ENCODE measurements around the gene B3GALT4.

The B3GALT4 gene

GRCh38 chr6:33271468-33272274 is 5.3 kb upstream of the B3GALT4 start, which contains the start of the genes RPS18 and VPS52 (continued):
- TF ChIP-seq PATZ1 (tag by site-specific recombination; IDR thresholded peaks at IDR 0.05) (peak; percentile 24; the same call in 1 of the 2 replicates), TRIM28 (IDR thresholded peaks at IDR 0.05; ENCODE audit: borderline replicate concordance, low read length) (peak; percentile 84; the same call in 1 of the 2 replicates), ZNF449 (tag by site-specific recombination; IDR thresholded peaks at IDR 0.05) (peak; percentile 12; the same call in 1 of the 2 replicates), ZFP41 (tag by site-specific recombination; IDR thresholded peaks at IDR 0.05; ENCODE audit: borderline replicate concordance) (no peak), HIC1 (tag by site-specific recombination; IDR thresholded peaks at IDR 0.05) (peak; percentile 79), ZSCAN23 (tag by site-specific recombination; IDR thresholded peaks at IDR 0.05) (peak; percentile 37; the same call in 1 of the 2 replicates), SP3 (tag by site-specific recombination; IDR thresholded peaks at IDR 0.05) (peak; percentile 89), BCL6B (tag by site-specific recombination; IDR thresholded peaks at IDR 0.05) (no peak), MEIS1 (CRISPR knock-in tag; IDR thresholded peaks at IDR 0.05; ENCODE audit: borderline replicate concordance) (no peak), ZNF175 (tag by site-specific recombination; IDR thresholded peaks at IDR 0.05) (no peak), ZNF600 (tag by site-specific recombination; IDR thresholded peaks at IDR 0.05) (peak; percentile 91), ZNF488 (tag by site-specific recombination; IDR thresholded peaks at IDR 0.05) (no peak), ZNF585B (tag by site-specific recombination; IDR thresholded peaks at IDR 0.05) (no peak), ZNF701 (tag by site-specific recombination; IDR thresholded peaks at IDR 0.05) (no peak)
- TF ChIP-seq, protein P1, sequence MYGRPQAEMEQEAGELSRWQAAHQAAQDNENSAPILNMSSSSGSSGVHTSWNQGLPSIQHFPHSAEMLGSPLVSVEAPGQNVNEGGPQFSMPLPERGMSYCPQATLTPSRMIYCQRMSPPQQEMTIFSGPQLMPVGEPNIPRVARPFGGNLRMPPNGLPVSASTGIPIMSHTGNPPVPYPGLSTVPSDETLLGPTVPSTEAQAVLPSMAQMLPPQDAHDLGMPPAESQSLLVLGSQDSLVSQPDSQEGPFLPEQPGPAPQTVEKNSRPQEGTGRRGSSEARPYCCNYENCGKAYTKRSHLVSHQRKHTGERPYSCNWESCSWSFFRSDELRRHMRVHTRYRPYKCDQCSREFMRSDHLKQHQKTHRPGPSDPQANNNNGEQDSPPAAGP (tag by site-specific recombination; IDR thresholded peaks at IDR 0.05): peak; percentile 91
- TF ChIP-seq, protein P2, sequence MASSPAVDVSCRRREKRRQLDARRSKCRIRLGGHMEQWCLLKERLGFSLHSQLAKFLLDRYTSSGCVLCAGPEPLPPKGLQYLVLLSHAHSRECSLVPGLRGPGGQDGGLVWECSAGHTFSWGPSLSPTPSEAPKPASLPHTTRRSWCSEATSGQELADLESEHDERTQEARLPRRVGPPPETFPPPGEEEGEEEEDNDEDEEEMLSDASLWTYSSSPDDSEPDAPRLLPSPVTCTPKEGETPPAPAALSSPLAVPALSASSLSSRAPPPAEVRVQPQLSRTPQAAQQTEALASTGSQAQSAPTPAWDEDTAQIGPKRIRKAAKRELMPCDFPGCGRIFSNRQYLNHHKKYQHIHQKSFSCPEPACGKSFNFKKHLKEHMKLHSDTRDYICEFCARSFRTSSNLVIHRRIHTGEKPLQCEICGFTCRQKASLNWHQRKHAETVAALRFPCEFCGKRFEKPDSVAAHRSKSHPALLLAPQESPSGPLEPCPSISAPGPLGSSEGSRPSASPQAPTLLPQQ (tag by site-specific recombination; IDR thresholded peaks at IDR 0.05): 0 out of 2 replicates have a peak, but pooled peaks have one; percentile 56
- TF ChIP-seq, protein P3, sequence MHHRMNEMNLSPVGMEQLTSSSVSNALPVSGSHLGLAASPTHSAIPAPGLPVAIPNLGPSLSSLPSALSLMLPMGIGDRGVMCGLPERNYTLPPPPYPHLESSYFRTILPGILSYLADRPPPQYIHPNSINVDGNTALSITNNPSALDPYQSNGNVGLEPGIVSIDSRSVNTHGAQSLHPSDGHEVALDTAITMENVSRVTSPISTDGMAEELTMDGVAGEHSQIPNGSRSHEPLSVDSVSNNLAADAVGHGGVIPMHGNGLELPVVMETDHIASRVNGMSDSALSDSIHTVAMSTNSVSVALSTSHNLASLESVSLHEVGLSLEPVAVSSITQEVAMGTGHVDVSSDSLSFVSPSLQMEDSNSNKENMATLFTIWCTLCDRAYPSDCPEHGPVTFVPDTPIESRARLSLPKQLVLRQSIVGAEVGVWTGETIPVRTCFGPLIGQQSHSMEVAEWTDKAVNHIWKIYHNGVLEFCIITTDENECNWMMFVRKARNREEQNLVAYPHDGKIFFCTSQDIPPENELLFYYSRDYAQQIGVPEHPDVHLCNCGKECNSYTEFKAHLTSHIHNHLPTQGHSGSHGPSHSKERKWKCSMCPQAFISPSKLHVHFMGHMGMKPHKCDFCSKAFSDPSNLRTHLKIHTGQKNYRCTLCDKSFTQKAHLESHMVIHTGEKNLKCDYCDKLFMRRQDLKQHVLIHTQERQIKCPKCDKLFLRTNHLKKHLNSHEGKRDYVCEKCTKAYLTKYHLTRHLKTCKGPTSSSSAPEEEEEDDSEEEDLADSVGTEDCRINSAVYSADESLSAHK (tag by site-specific recombination; IDR thresholded peaks at IDR 0.05): peak; percentile 69
- TF ChIP-seq, protein P4, sequence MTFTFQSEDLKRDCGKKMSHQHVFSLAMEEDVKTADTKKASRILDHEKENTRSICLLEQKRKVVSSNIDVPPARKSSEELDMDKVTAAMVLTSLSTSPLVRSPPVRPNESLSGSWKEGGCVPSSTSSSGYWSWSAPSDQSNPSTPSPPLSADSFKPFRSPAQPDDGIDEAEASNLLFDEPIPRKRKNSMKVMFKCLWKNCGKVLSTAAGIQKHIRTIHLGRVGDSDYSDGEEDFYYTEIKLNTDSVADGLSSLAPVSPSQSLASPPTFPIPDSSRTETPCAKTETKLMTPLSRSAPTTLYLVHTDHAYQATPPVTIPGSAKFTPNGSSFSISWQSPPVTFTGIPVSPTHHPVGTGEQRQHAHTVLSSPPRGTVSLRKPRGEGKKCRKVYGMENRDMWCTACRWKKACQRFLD (tag by site-specific recombination; IDR thresholded peaks at IDR 0.05): no peak
- TF ChIP-seq, protein P5, sequence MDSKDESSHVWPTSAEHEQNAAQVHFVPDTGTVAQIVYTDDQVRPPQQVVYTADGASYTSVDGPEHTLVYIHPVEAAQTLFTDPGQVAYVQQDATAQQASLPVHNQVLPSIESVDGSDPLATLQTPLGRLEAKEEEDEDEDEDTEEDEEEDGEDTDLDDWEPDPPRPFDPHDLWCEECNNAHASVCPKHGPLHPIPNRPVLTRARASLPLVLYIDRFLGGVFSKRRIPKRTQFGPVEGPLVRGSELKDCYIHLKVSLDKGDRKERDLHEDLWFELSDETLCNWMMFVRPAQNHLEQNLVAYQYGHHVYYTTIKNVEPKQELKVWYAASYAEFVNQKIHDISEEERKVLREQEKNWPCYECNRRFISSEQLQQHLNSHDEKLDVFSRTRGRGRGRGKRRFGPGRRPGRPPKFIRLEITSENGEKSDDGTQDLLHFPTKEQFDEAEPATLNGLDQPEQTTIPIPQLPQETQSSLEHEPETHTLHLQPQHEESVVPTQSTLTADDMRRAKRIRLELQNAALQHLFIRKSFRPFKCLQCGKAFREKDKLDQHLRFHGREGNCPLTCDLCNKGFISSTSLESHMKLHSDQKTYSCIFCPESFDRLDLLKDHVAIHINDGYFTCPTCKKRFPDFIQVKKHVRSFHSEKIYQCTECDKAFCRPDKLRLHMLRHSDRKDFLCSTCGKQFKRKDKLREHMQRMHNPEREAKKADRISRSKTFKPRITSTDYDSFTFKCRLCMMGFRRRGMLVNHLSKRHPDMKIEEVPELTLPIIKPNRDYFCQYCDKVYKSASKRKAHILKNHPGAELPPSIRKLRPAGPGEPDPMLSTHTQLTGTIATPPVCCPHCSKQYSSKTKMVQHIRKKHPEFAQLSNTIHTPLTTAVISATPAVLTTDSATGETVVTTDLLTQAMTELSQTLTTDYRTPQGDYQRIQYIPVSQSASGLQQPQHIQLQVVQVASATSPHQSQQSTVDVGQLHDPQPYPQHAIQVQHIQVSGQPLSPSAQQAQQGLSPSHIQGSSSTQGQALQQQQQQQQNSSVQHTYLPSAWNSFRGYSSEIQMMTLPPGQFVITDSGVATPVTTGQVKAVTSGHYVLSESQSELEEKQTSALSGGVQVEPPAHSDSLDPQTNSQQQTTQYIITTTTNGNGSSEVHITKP (tag by site-specific recombination; IDR thresholded peaks at IDR 0.05): peak; percentile 40; the same call in 1 of the 2 replicates
